K562 (cell line): ENCODE results near the gene PTGES3. TPM values are rescaled to one million over a fixed set of nuclear protein-coding genes. Genes with fewer than 3 reads are reported as not detected.

Experiments used
- ETV6 ChIP-seq, 3 experiments: fragments of 150-350 bp in 1 of 3; sonication (generic) in 1 of 3; formaldehyde crosslinking in 1 of 3; IDR thresholded peaks; 2 replicates each; pipeline versions ENCODE4 v1.6.1 to v1.8.0; 2014 to 2022; ENCODE audit warnings: borderline replicate concordance in 2 of 3, low read depth in 2 of 3, antibody characterized with exemption in 1 of 3, low read length in 1 of 3, mild to moderate bottlenecking in 1 of 3, missing genetic modification reagents in 1 of 3
- EZH2 ChIP-seq: IDR thresholded peaks from 2 replicates; pipeline ENCODE4 v1.6.1; 2012; ENCODE audit warnings: low read depth, mild to moderate bottlenecking, inconsistent platforms, low read length, borderline replicate concordance
- FOXA1 ChIP-seq: fragments of 450-650 bp; IDR thresholded peaks from 2 replicates; pipeline ENCODE4 v1.6.1; 2016; ENCODE audit warnings: mild to moderate bottlenecking, borderline replicate concordance
- FOXJ3 ChIP-seq: sonication (generic); formaldehyde crosslinking; IDR thresholded peaks from 2 replicates; pipeline ENCODE4 v1.4.0; 2020; ENCODE audit warnings: mild to moderate bottlenecking, missing genetic modification reagents
- GTF2B ChIP-seq: IDR thresholded peaks from 2 replicates; pipeline ENCODE4 v1.6.1; 2011; ENCODE audit not compliant: insufficient read length; ENCODE audit errors: extremely low read depth
- HOMEZ ChIP-seq: fragments of 250-450 bp; sonication (Bioruptor Pico); IDR thresholded peaks from 2 replicates; pipeline ENCODE4 v1.4.0; 2020; ENCODE audit warnings: mild to moderate bottlenecking, moderate library complexity
- ILK ChIP-seq: fragments of 450-650 bp; IDR thresholded peaks from 2 replicates; pipeline ENCODE4 v1.6.1; 2016; ENCODE audit warnings: missing genetic modification characterization, low read depth, mild to moderate bottlenecking, missing compliant biosample characterization, moderate library complexity, borderline replicate concordance
- MEIS2 ChIP-seq: fragments of 450-650 bp; IDR thresholded peaks from 2 replicates; pipeline ENCODE4 v1.6.1; 2014; ENCODE audit warnings: mild to moderate bottlenecking; ENCODE audit not compliant: partially characterized antibody
- NBN ChIP-seq: fragments of 450-650 bp; IDR thresholded peaks from 2 replicates; pipeline ENCODE4 v1.6.1; 2016; ENCODE audit warnings: low read depth, mild to moderate bottlenecking
- NEUROD1 ChIP-seq: fragments of 150-350 bp; IDR thresholded peaks from 2 replicates; pipeline ENCODE4 v1.6.1; 2014; ENCODE audit warnings: borderline replicate concordance, low read length, low read depth; ENCODE audit not compliant: partially characterized antibody
- RUNX1 ChIP-seq: sonication (generic); IDR thresholded peaks from 2 replicates; pipeline ENCODE4 v1.6.1; 2016; ENCODE audit warnings: antibody characterized with exemption, low read depth
- SRSF3 ChIP-seq: fragments of 200-400 bp; formaldehyde crosslinking; IDR thresholded peaks from 2 replicates; pipeline ENCODE4 v1.6.1; 2016; ENCODE audit warnings: mild to moderate bottlenecking, low read length, moderate library complexity; ENCODE audit not compliant: insufficient read depth
- SRSF9 ChIP-seq: fragments of 200-400 bp; formaldehyde crosslinking; IDR thresholded peaks from 2 replicates; pipeline ENCODE4 v1.6.1; 2017; ENCODE audit warnings: low read depth, low read length, borderline replicate concordance
- TBL1XR1 ChIP-seq, 2 experiments: IDR thresholded peaks; 2 replicates each; pipeline ENCODE4 v1.6.1; 2012; ENCODE audit warnings: improper control_type of control experiment in 2 of 2, low read length in 2 of 2, mild to moderate bottlenecking in 1 of 2
- WHSC1 ChIP-seq: IDR thresholded peaks from one replicate; pipeline ENCODE4 v1.6.1; 2012; ENCODE audit warnings: low read length, control low read depth, inconsistent platforms
- XRCC5 ChIP-seq: fragments of 200-400 bp; formaldehyde crosslinking; IDR thresholded peaks from 2 replicates; pipeline ENCODE4 v1.6.1; 2017; ENCODE audit warnings: low read depth, mild to moderate bottlenecking, low read length
- ZNF274 ChIP-seq: IDR thresholded peaks from 2 replicates; pipeline ENCODE4 v1.6.1; 2011; ENCODE audit warnings: low read depth, mild to moderate bottlenecking, low read length, moderate library complexity, borderline replicate concordance
- ZNF668 ChIP-seq: fragments of 250-450 bp; sonication (Bioruptor Pico); IDR thresholded peaks from 2 replicates; pipeline ENCODE4 v1.8.0; 2022; ENCODE audit warnings: mild to moderate bottlenecking, inconsistent platforms
- ZNF778 ChIP-seq: fragments of 450-650 bp; formaldehyde crosslinking; IDR thresholded peaks from 2 replicates; pipeline ENCODE4 v1.4.0; 2020; ENCODE audit warnings: mild to moderate bottlenecking, moderate library complexity
- polyA plus RNA-seq, 8 experiments: library from polyadenylated mRNA; depleted of rRNA in 4 of 8; stranded (reverse) in 5 of 8; unstranded in 3 of 8; fragments of >200 nt; fragmentation: Nextera tagmentation in 2 of 8; fragmentation: Illumina TruSeq in 1 of 8; extraction: Ambion mirVana in 2 of 8; extraction: Trizol in 1 of 8; gene quantifications; 2 replicates each; pipeline versions ENCODE4 v1.2.1 to v1.2.3, GENCODE V29; 2011 to 2014; ENCODE audit warnings: inconsistent platforms in 1 of 8, missing spikeins in 1 of 8
- total RNA-seq, 7 experiments: library from RNA; depleted of rRNA in 6 of 7; stranded (reverse); fragments of >200 nt in 6 of 7; fragmentation: Illumina TruSeq in 2 of 7; extraction: Trizol in 2 of 7; gene quantifications; 2 replicates each; pipeline versions ENCODE4 v1.2.1 to v1.2.3, GENCODE V29; 2011 to 2021; ENCODE audit warnings: low replicate concordance in 1 of 7
- TF ChIP-seq, protein P1 (sequence below), 3 experiments: IDR thresholded peaks in 2 of 3; conservative IDR thresholded peaks in 1 of 3; 2 replicates each; pipeline ENCODE4 v1.5.1; 2011 to 2012; ENCODE audit warnings: low read length in 3 of 3, mild to moderate bottlenecking in 3 of 3, control low read depth in 2 of 3, improper control_type of control experiment in 1 of 3, inconsistent platforms in 1 of 3, low read depth in 1 of 3, mixed read lengths in 1 of 3, moderate library complexity in 1 of 3; ENCODE audit not compliant: insufficient read depth in 2 of 3
- TF ChIP-seq, protein P2 (sequence below): fragments of 450-650 bp; IDR thresholded peaks from one replicate; pipeline ENCODE4 v1.6.1; 2018; ENCODE audit warnings: mild to moderate bottlenecking, moderate library complexity; ENCODE audit not compliant: partially characterized antibody

Gene PTGES3
- total and polyA plus RNA-seq, 9 of the 15 experiments (the other 6 are each of a cell fraction or from before 2014, with no cell fraction given) = 163 to 501 (median 213) TPM

DNA sequence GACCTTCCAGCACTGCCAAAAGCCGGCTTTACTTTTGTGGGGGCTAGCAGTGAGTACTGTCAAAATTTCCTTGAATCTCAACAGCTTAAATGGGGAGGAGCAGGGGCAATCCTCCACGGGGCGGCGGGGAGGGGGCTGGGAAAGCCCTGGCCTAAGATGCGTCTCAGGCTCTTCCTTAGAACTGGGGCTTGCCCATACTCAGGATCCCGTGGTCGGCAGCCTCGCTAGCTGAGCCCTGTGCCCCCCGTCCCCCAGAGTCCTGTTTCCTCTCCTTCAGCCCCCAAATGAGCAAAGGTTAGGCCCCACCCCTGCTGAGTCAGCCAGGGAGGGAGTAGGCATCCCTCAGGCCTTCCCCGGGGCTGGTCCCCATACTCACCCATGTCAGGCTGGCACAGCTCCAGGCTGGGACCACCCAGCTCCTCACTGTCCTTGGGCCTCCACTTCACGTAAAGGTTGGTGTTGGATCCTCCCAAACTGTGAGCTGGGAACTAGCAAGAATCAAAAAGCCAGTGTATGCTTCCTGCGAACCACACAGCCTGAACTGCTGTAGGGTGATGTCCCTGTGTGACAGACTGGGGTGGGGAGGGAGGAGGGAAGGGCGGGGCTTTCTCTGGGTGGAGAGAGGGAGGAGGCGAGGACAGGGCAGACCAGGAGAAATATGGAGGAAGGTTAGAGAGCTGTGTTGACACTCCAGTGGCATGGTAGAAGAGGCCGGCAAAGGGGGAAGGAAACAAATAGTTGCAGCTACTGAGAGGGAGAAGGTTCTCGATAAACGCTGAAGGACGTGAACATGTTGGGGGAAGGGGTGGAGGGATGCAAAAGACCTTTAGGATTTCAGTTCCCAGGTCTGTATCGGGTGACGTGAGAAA lies 52.0 kb downstream of the PTGES3 start (continued):
- TF ChIP-seq FOXA1 = no peak
- no peak for TF ChIP-seq SRSF9
- TF ChIP-seq SRSF3 = no peak
- TF ChIP-seq, protein P1, sequence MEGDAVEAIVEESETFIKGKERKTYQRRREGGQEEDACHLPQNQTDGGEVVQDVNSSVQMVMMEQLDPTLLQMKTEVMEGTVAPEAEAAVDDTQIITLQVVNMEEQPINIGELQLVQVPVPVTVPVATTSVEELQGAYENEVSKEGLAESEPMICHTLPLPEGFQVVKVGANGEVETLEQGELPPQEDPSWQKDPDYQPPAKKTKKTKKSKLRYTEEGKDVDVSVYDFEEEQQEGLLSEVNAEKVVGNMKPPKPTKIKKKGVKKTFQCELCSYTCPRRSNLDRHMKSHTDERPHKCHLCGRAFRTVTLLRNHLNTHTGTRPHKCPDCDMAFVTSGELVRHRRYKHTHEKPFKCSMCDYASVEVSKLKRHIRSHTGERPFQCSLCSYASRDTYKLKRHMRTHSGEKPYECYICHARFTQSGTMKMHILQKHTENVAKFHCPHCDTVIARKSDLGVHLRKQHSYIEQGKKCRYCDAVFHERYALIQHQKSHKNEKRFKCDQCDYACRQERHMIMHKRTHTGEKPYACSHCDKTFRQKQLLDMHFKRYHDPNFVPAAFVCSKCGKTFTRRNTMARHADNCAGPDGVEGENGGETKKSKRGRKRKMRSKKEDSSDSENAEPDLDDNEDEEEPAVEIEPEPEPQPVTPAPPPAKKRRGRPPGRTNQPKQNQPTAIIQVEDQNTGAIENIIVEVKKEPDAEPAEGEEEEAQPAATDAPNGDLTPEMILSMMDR (IDR thresholded peaks at IDR 0.05 in 2 of 3, conservative IDR thresholded peaks at IDR 0.05 in 1 of 3; ENCODE audit: insufficient read depth in 2 of 3, low read depth in 1 of 3, low read length in 3 of 3) = no peak
- no peak for TF ChIP-seq WHSC1
- TF ChIP-seq ZNF668 (CRISPR knock-in tag) = no peak
- no peak for TF ChIP-seq FOXJ3 (CRISPR knock-in tag)
- TF ChIP-seq XRCC5 = peak; percentile 48; the same call in 1 of the 2 replicates
- no peak for TF ChIP-seq ETV6 (IDR thresholded peaks at IDR 0.05; ENCODE audit: borderline replicate concordance in 1 of 2, low read depth in 2 of 2, low read length in 1 of 2)
- TF ChIP-seq ETV6 (CRISPR knock-in tag; IDR thresholded peaks at IDR 0.05; ENCODE audit: borderline replicate concordance) = no peak
- peak; percentile 42 for TF ChIP-seq MEIS2
- no peak for TF ChIP-seq ZNF274
- no peak for TF ChIP-seq ILK (tag)
- TF ChIP-seq ZNF778 (CRISPR knock-in tag) = no peak
- no peak for TF ChIP-seq RUNX1
- no peak for TF ChIP-seq HOMEZ (CRISPR knock-in tag)
- TF ChIP-seq GTF2B = no peak
- no peak for TF ChIP-seq EZH2
- TF ChIP-seq NEUROD1 = peak; percentile 39
- no peak; the same call in 1 of the 2 replicates for TF ChIP-seq NBN
- TF ChIP-seq, protein P2, sequence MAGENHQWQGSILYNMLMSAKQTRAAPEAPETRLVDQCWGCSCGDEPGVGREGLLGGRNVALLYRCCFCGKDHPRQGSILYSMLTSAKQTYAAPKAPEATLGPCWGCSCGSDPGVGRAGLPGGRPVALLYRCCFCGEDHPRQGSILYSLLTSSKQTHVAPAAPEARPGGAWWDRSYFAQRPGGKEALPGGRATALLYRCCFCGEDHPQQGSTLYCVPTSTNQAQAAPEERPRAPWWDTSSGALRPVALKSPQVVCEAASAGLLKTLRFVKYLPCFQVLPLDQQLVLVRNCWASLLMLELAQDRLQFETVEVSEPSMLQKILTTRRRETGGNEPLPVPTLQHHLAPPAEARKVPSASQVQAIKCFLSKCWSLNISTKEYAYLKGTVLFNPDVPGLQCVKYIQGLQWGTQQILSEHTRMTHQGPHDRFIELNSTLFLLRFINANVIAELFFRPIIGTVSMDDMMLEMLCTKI = no peak
- TF ChIP-seq TBL1XR1 (IDR thresholded peaks at IDR 0.05; ENCODE audit: low read length in 2 of 2) = no peak
